H1 (cell line): ENCODE data around the gene MS4A6A. TPM values are rescaled to one million over a fixed set of nuclear protein-coding genes. Genes with fewer than 3 reads are reported as not detected.
"Not testable (repeated sequence)": the region's sequence is repeated elsewhere in the genome, so short reads cannot be mapped to it uniquely, and the experiment has no call there.

Source experiments
- CTCF ChIA-PET: fragments of 300-600 bp; sonication (Branson Sonifier 250); formaldehyde crosslinking; loops from one replicate; lab custom pipeline; 2021; ENCODE audit not compliant: partially characterized antibody; lab: Charles Lee
- POLR2A ChIA-PET: fragments of 300-600 bp; sonication (Branson Sonifier 250); formaldehyde crosslinking; loops from one replicate; lab custom pipeline; 2021; ENCODE audit warnings: inconsistent platforms; ENCODE audit not compliant: partially characterized antibody; lab: Charles Lee
- DNase-seq, 2 experiments: peaks; one replicate each; pipeline versions ENCODE4 v3.0.0 to v3.0.0-alpha.2; 2010 to 2022; ENCODE audit warnings: low spot score in 2 of 2, low read depth in 1 of 2, mixed read lengths in 1 of 2
- FAIRE-seq: peaks from 2 replicates; lab custom pipeline; 2011; peaks lifted over from hg19 to GRCh38; lab: Jason Lieb, UNC
- H2AFZ ChIP-seq: 2 replicates; pipeline ENCODE4 v1.8.1; 2012; ENCODE audit warnings: low read length, inconsistent platforms
- H2AK5ac ChIP-seq: 2 replicates; pipeline ENCODE4 v1.6.1; 2013; ENCODE audit warnings: low read depth, low read length
- H2BK120ac ChIP-seq: replicated peaks from 2 replicates; pipeline ENCODE3; 2013; ENCODE audit warnings: low read depth, low read length, inconsistent platforms
- H2BK12ac ChIP-seq: 2 replicates; pipeline ENCODE4 v1.6.1; 2013; ENCODE audit warnings: low read depth, low read length
- H2BK15ac ChIP-seq: 2 replicates; pipeline ENCODE4 v1.6.1; 2013; ENCODE audit warnings: low read length
- H2BK20ac ChIP-seq: 2 replicates; pipeline ENCODE4 v1.6.1; 2013; ENCODE audit warnings: low read length
- H2BK5ac ChIP-seq: 2 replicates; pipeline ENCODE4 v1.6.1; 2013; ENCODE audit warnings: low read depth, low read length
- H3K14ac ChIP-seq: 2 replicates; pipeline ENCODE4 v1.6.1; 2013; ENCODE audit warnings: inconsistent platforms; ENCODE audit not compliant: insufficient read length
- H3K18ac ChIP-seq: 2 replicates; pipeline ENCODE4 v1.6.1; 2013; ENCODE audit warnings: low read length; ENCODE audit errors: extremely low read depth
- H3K23ac ChIP-seq: 2 replicates; pipeline ENCODE4 v1.6.1; 2013; ENCODE audit warnings: inconsistent platforms; ENCODE audit not compliant: insufficient read length
- H3K23me2 ChIP-seq: 2 replicates; pipeline ENCODE4 v1.6.1; 2013; ENCODE audit warnings: low read depth, low read length
- H3K27ac ChIP-seq: 2 replicates; pipeline ENCODE4 v1.6.1; 2011; ENCODE audit warnings: low read depth, low read length, inconsistent platforms
- H3K27me3 ChIP-seq, 4 experiments: replicated peaks in 1 of 4; 1 replicate in 1 of 4; 2 replicates in 3 of 4; pipeline versions ENCODE4 v1.6.1 to v1.8.1; 2011 to 2013; ENCODE audit warnings: low read length in 3 of 4, mild to moderate bottlenecking in 3 of 4, inconsistent platforms in 2 of 4, mixed read lengths in 2 of 4, moderate library complexity in 1 of 4; ENCODE audit not compliant: control insufficient read depth in 3 of 4, insufficient read depth in 3 of 4; ENCODE audit errors: extremely low read depth in 1 of 4
- H3K36me3 ChIP-seq, 4 experiments: 2 replicates each; pipeline versions ENCODE4 v1.6.1 to v1.8.1; 2011 to 2013; ENCODE audit warnings: mild to moderate bottlenecking in 4 of 4, low read length in 3 of 4, moderate library complexity in 2 of 4, control low read depth in 1 of 4, inconsistent platforms in 1 of 4; ENCODE audit not compliant: insufficient read depth in 4 of 4, control insufficient read depth in 2 of 4
- H3K4ac ChIP-seq: replicated peaks from 2 replicates; pipeline ENCODE3; 2013; ENCODE audit warnings: low read length, low read depth, mixed read lengths, inconsistent platforms; ENCODE audit not compliant: insufficient read length
- H3K4me1 ChIP-seq, 4 experiments: replicated peaks in 1 of 4; 1 replicate in 1 of 4; 2 replicates in 3 of 4; pipeline versions ENCODE4 v1.6.1 to v1.8.1; 2011 to 2013; ENCODE audit warnings: low read length in 3 of 4, inconsistent platforms in 2 of 4, mixed read lengths in 1 of 4; ENCODE audit not compliant: insufficient read depth in 4 of 4, control insufficient read depth in 3 of 4
- H3K4me2 ChIP-seq, 2 experiments: 2 replicates each; pipeline versions ENCODE4 v1.6.1 to v1.8.1; 2011 to 2013; ENCODE audit warnings: low read depth in 2 of 2, low read length in 2 of 2, control low read depth in 1 of 2, inconsistent platforms in 1 of 2, mild to moderate bottlenecking in 1 of 2; ENCODE audit not compliant: insufficient read depth in 1 of 2
- H3K4me3 ChIP-seq, 4 experiments: fragments of 200-600, 300-600 bp in 1 of 4; sonication (generic), shearing (Covaris generic), sonication (Bioruptor Twin) in 1 of 4; 2 replicates each; pipeline versions ENCODE4 v1.5.1 to v1.8.1; 2011 to 2016; ENCODE audit warnings: low read length in 4 of 4, low read depth in 3 of 4, control low read depth in 2 of 4, inconsistent platforms in 2 of 4, mild to moderate bottlenecking in 2 of 4, mixed read lengths in 1 of 4, moderate library complexity in 1 of 4; ENCODE audit not compliant: insufficient read depth in 2 of 4; ENCODE audit errors: extremely low read depth in 1 of 4
- H3K56ac ChIP-seq: replicated peaks from 2 replicates; pipeline ENCODE3; 2013; ENCODE audit warnings: low read depth, mild to moderate bottlenecking, mixed read lengths, low read length, inconsistent platforms; ENCODE audit not compliant: insufficient read length
- H3K79me1 ChIP-seq: 2 replicates; pipeline ENCODE4 v1.6.1; 2013; ENCODE audit warnings: low read depth, low read length, control low read depth
- H3K79me2 ChIP-seq, 2 experiments: 2 replicates each; pipeline versions ENCODE4 v1.6.1 to v1.8.1; 2012 to 2013; ENCODE audit warnings: low read length in 2 of 2, mild to moderate bottlenecking in 2 of 2, inconsistent platforms in 1 of 2; ENCODE audit not compliant: insufficient read depth in 2 of 2, control insufficient read depth in 1 of 2
- H3K9ac ChIP-seq, 4 experiments: replicated peaks in 1 of 4; 1 replicate in 1 of 4; 2 replicates in 3 of 4; pipeline versions ENCODE4 v1.6.1 to v1.8.1; 2011 to 2013; ENCODE audit warnings: low read depth in 3 of 4, low read length in 3 of 4, control low read depth in 2 of 4, mild to moderate bottlenecking in 2 of 4, moderate library complexity in 2 of 4, inconsistent platforms in 1 of 4; ENCODE audit errors: extremely low read depth in 1 of 4
- H3K9me3 ChIP-seq, 2 experiments: 2 replicates each; pipeline versions ENCODE4 v1.6.1 to v1.8.1; 2012 to 2013; ENCODE audit warnings: mild to moderate bottlenecking in 2 of 2, moderate library complexity in 2 of 2, control low read depth in 1 of 2, inconsistent platforms in 1 of 2, low read depth in 1 of 2, low read length in 1 of 2, mixed read lengths in 1 of 2; ENCODE audit not compliant: insufficient read depth in 2 of 2
- H4K20me1 ChIP-seq, 2 experiments: replicated peaks in 1 of 2; 2 replicates each; pipeline versions ENCODE3 to v1.8.1; 2011 to 2013; ENCODE audit warnings: inconsistent platforms in 2 of 2, low read length in 2 of 2, mild to moderate bottlenecking in 1 of 2; ENCODE audit not compliant: insufficient read depth in 2 of 2, control insufficient read depth in 1 of 2
- H4K5ac ChIP-seq: 2 replicates; pipeline ENCODE4 v1.6.1; 2013; ENCODE audit warnings: low read length, low read depth, mixed read lengths, inconsistent platforms; ENCODE audit not compliant: insufficient read length
- H4K8ac ChIP-seq: 2 replicates; pipeline ENCODE4 v1.8.0; 2013; ENCODE audit warnings: mild to moderate bottlenecking, moderate library complexity, low read length, inconsistent platforms; ENCODE audit not compliant: insufficient read depth; ENCODE audit errors: extremely low read depth
- H4K91ac ChIP-seq: replicated peaks from 2 replicates; pipeline ENCODE3; 2013; ENCODE audit warnings: low read length, mixed read lengths, inconsistent platforms; ENCODE audit not compliant: insufficient read length
- BCL11A ChIP-seq, 2 experiments: IDR thresholded peaks; one replicate each; pipeline ENCODE4 v1.6.1; 2011; ENCODE audit warnings: low read depth in 2 of 2, low read length in 2 of 2, mild to moderate bottlenecking in 2 of 2
- ZNF274 ChIP-seq: IDR thresholded peaks from 2 replicates; pipeline ENCODE4 v1.7.0; 2012; ENCODE audit warnings: low read length, borderline replicate concordance; ENCODE audit errors: extremely low read depth
- WGBS, 2 experiments: shearing (Covaris generic) in 1 of 2; methylation state at CpG; one replicate each; pipeline versions ENCODE4 v1.1.6 to v1.1.7; 2013 to 2015; ENCODE audit warnings: low lambda C conversion rate in 2 of 2, mixed read lengths in 2 of 2, inconsistent platforms in 1 of 2, low coverage in 1 of 2, missing lambda C conversion rate in 1 of 2; ENCODE audit not compliant: insufficient replicate concordance in 2 of 2, insufficient coverage in 1 of 2, insufficient read length in 1 of 2; ENCODE audit errors: extremely low coverage in 1 of 2, missing lambda C conversion rate in 1 of 2; 5-methylcytosine and 5-hydroxymethylcytosine counted together
- polyA plus RNA-seq, 7 experiments: library from polyadenylated mRNA; depleted of rRNA in 3 of 7; stranded (reverse) in 5 of 7; unstranded in 2 of 7; fragments of >200 nt in 5 of 7; fragments of 200-250 nt in 2 of 7; gene quantifications; 1 replicate in 5 of 7; 2 replicates in 1 of 7; 4 replicates in 1 of 7; pipeline versions ENCODE4 v1.2.1 to v1.2.3, GENCODE V29; 2011 to 2013; ENCODE audit warnings: missing spikeins in 2 of 7, mixed read lengths in 2 of 7
- total RNA-seq: library from RNA; stranded (reverse); fragmentation: NEBNext Ultra II Directional; extraction: Animal tissue kit (Norgen Biotek cat#: 25700); gene quantifications from 2 replicates; pipeline ENCODE4 v1.2.1, GENCODE V29; 2021

Gene MS4A6A
- total and polyA plus RNA-seq, 2 of the 8 experiments (the other 6 are each of a cell fraction or from before 2014, with no cell fraction given), result not detected

DNA sequence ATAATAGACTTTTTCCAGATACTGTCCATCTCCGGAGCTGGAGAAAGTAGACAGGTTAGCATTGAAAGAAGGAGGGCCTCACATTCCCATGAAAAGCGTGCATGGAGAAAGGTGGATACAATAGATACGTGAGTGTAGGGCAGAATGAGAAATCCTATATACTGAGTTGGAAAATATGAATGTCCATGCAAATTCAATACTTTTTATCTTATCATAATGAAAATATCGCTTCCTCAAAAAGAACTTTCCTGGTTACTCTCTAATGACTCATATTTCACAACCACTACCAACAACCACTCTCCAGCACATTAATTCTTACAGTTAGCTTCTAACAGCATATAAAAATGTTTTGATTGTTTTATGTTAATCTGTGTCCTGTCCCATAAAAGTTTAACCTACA lies 22.0 kb upstream of the MS4A6A start:
- no peaks in the 10 kb centered on the region for H3K79me1 ChIP-seq
- no peak for FAIRE-seq
- no peak overlapping the region for H3K4me2 ChIP-seq
- H3K23ac ChIP-seq, result no peak overlapping the region
- H4K20me1 ChIP-seq, result no peaks in the 10 kb centered on the region
- H3K79me2 ChIP-seq, result no peaks in the 10 kb centered on the region
- no peak overlapping the region for H2AK5ac ChIP-seq
- H3K23me2 ChIP-seq, result no peaks in the 10 kb centered on the region
- H4K8ac ChIP-seq, result no peak overlapping the region
- H3K4me1 ChIP-seq, result peaks cover 0 to 3% (median 0%) of the 10 kb centered on the region in 4 experiments; a peak in 1 of 7 replicates
- H3K4me3 ChIP-seq, result no peak overlapping the region
- TF ChIP-seq BCL11A (IDR thresholded peaks at IDR 0.05; ENCODE audit: low read depth in 2 of 2, low read length in 2 of 2) (no peak), ZNF274 (no peak)
- no peak overlapping the region for H4K5ac ChIP-seq
- no peak overlapping the region for H2BK12ac ChIP-seq
- H3K36me3 ChIP-seq, result no peaks in the 10 kb centered on the region
- H3K14ac ChIP-seq, result no peak overlapping the region
- no peak overlapping the region for H3K56ac ChIP-seq
- H2BK15ac ChIP-seq, result no peak overlapping the region
- no peak overlapping the region for H2BK120ac ChIP-seq
- no peak overlapping the region for H3K4ac ChIP-seq
- H2BK20ac ChIP-seq, result no peak overlapping the region
- POLR2A ChIA-PET, result no interaction called here
- CTCF ChIA-PET, result interaction anchor here (0.9 to 2.4 kb wide), 2 partner anchors 8 to 12 kb away, joined by 3 to 5 read pairs; no protein-coding TSS in a partner anchor
- WGBS, 2 experiments, result 87% methylated on average over 4 of the region's 4 CpGs; no CpG with 5 or more reads in 1 of the 2 experiments
- no peak overlapping the region for H2AFZ ChIP-seq
- no peak overlapping the region for H4K91ac ChIP-seq
- no peak overlapping the region for H2BK5ac ChIP-seq
- DNase-seq, result no peak
- no peak overlapping the region for H3K18ac ChIP-seq
- no peak overlapping the region for H3K27ac ChIP-seq
- no peaks in the 10 kb centered on the region for H3K27me3 ChIP-seq
- no peak overlapping the region for H3K9ac ChIP-seq
- peaks cover 6 to 9% of the 10 kb centered on the region in 2 experiments; a peak in 3 of 4 replicates for H3K9me3 ChIP-seq

DNA sequence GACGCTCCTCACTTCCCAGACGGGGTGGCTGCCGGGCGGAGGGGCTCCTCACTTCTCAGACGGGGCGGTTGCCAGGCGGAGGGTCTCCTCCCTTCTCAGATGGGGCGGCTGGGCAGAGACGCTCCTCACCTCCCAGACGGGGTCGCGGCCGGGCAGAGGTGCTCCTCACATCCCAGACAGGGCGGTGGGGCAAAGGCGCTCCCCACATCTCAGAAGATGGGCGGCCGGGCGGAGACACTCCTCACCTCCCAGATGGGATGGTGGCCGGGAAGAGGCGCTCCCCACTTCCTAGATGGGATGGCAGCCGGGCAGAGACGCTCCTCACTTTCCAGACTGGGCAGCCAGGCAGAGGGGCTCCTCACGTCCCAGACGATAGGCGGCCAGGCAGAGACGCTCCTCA lies 18.5 kb upstream of the MS4A6A start:
- H2BK12ac ChIP-seq, POLR2A ChIA-PET, H3K14ac ChIP-seq, H3K4me2 ChIP-seq, H3K27me3 ChIP-seq, DNase-seq, H2AFZ ChIP-seq, H2AK5ac ChIP-seq, H2BK20ac ChIP-seq, H4K5ac ChIP-seq, H3K36me3 ChIP-seq, H3K4me1 ChIP-seq, H3K4me3 ChIP-seq, H4K20me1 ChIP-seq, H2BK120ac ChIP-seq, H3K79me2 ChIP-seq, CTCF ChIA-PET, H3K56ac ChIP-seq, H3K9ac ChIP-seq, H2BK5ac ChIP-seq, H3K4ac ChIP-seq, H3K23me2 ChIP-seq, H4K8ac ChIP-seq, H3K9me3 ChIP-seq, H4K91ac ChIP-seq, H3K27ac ChIP-seq, H3K23ac ChIP-seq, H3K79me1 ChIP-seq, H2BK15ac ChIP-seq, FAIRE-seq, H3K18ac ChIP-seq: not testable (repeated sequence)
- 93% methylated on average over 11 of the region's 26 CpGs; no CpG with 5 or more reads in 1 of the 2 experiments for WGBS, 2 experiments
